H9 (cell line): Measurements from ENCODE around the gene SMC1B. TPM values are rescaled to one million over a fixed set of nuclear protein-coding genes. Genes with fewer than 3 reads are reported as not detected.

Source experiments
- DNase-seq: peaks from one replicate; pipeline ENCODE4 v3.0.0-alpha.2; 2017
- H2AFZ ChIP-seq: one replicate; pipeline ENCODE4 v1.6.1; 2013; ENCODE audit warnings: mild to moderate bottlenecking, low read length, control low read depth, moderate library complexity
- H2AK5ac ChIP-seq: 2 replicates; pipeline ENCODE4 v1.6.1; 2013; ENCODE audit warnings: low read length, control low read depth, mixed read lengths; ENCODE audit not compliant: insufficient read length
- H2BK120ac ChIP-seq: one replicate; pipeline ENCODE4 v1.6.1; 2013; ENCODE audit warnings: low read depth, mild to moderate bottlenecking, low read length, control low read depth, inconsistent platforms; ENCODE audit not compliant: poor library complexity, severe bottlenecking
- H2BK12ac ChIP-seq: 2 replicates; pipeline ENCODE4 v1.6.1; 2013; ENCODE audit warnings: low read length, control low read depth, mixed read lengths, low read depth; ENCODE audit not compliant: insufficient read length
- H2BK15ac ChIP-seq: 2 replicates; pipeline ENCODE4 v1.6.1; 2013; ENCODE audit warnings: low read depth, low read length, control low read depth
- H2BK20ac ChIP-seq: one replicate; pipeline ENCODE4 v1.6.1; 2013; ENCODE audit warnings: low read depth, mild to moderate bottlenecking, low read length, control low read depth, inconsistent platforms; ENCODE audit not compliant: poor library complexity, severe bottlenecking
- H2BK5ac ChIP-seq: 2 replicates; pipeline ENCODE4 v1.6.1; 2013; ENCODE audit warnings: low read length, control low read depth, mixed read lengths; ENCODE audit not compliant: insufficient read length
- H3K14ac ChIP-seq: 2 replicates; pipeline ENCODE4 v1.6.1; 2013; ENCODE audit warnings: low read length, control low read depth; ENCODE audit not compliant: insufficient read depth
- H3K18ac ChIP-seq: 2 replicates; pipeline ENCODE4 v1.6.1; 2013; ENCODE audit warnings: low read depth, mild to moderate bottlenecking, mixed read lengths, low read length, control low read depth; ENCODE audit not compliant: insufficient read length
- H3K23ac ChIP-seq: 2 replicates; pipeline ENCODE4 v1.6.1; 2013; ENCODE audit warnings: low read length, control low read depth, mixed read lengths, low read depth; ENCODE audit not compliant: insufficient read length
- H3K23me2 ChIP-seq: 2 replicates; pipeline ENCODE4 v1.6.1; 2013; ENCODE audit warnings: low read depth, mild to moderate bottlenecking, mixed read lengths, low read length, control low read depth; ENCODE audit not compliant: insufficient read length, poor library complexity, severe bottlenecking
- H3K27ac ChIP-seq: 2 replicates; pipeline ENCODE4 v1.5.1; 2013; ENCODE audit warnings: low read length, control low read depth, mixed read lengths, low read depth; ENCODE audit not compliant: insufficient read length
- H3K27me3 ChIP-seq: 2 replicates; pipeline ENCODE4 v1.6.1; 2013; ENCODE audit warnings: low read length, control low read depth, inconsistent platforms; ENCODE audit not compliant: insufficient read depth
- H3K4ac ChIP-seq: 2 replicates; pipeline ENCODE4 v1.6.1; 2013; ENCODE audit warnings: low read depth, mild to moderate bottlenecking, control low read depth, inconsistent platforms, low read length, moderate library complexity
- H3K4me1 ChIP-seq: 2 replicates; pipeline ENCODE4 v1.6.1; 2013; ENCODE audit warnings: low read length, control low read depth, inconsistent platforms; ENCODE audit not compliant: insufficient read depth
- H3K4me2 ChIP-seq: 2 replicates; pipeline ENCODE4 v1.6.1; 2013; ENCODE audit warnings: low read length, control low read depth, mixed read lengths; ENCODE audit not compliant: insufficient read length, insufficient read depth
- H3K56ac ChIP-seq: 2 replicates; pipeline ENCODE4 v1.6.1; 2013; ENCODE audit warnings: low read depth, mild to moderate bottlenecking, mixed read lengths, low read length, control low read depth; ENCODE audit not compliant: insufficient read length
- H3K79me1 ChIP-seq: 2 replicates; pipeline ENCODE4 v1.6.1; 2013; ENCODE audit warnings: low read depth, mild to moderate bottlenecking, moderate library complexity, low read length, control low read depth, inconsistent platforms; ENCODE audit not compliant: insufficient read depth, poor library complexity, severe bottlenecking
- H3K79me2 ChIP-seq: 2 replicates; pipeline ENCODE4 v1.6.1; 2013; ENCODE audit warnings: low read length, control low read depth, inconsistent platforms; ENCODE audit not compliant: insufficient read depth
- H3K9ac ChIP-seq: 2 replicates; pipeline ENCODE4 v1.6.1; 2013; ENCODE audit warnings: low read length, control low read depth, mixed read lengths; ENCODE audit not compliant: insufficient read length; ENCODE audit errors: extremely low read depth
- H3K9me3 ChIP-seq: one replicate; pipeline ENCODE4 v1.6.1; 2013; ENCODE audit warnings: low read depth, low read length, inconsistent platforms; ENCODE audit not compliant: control insufficient read depth
- H3T11ph ChIP-seq: one replicate; pipeline ENCODE4 v1.6.1; 2013; ENCODE audit warnings: mild to moderate bottlenecking, low read length, control low read depth, inconsistent platforms
- H4K20me1 ChIP-seq: one replicate; pipeline ENCODE4 v1.6.1; 2013; ENCODE audit not compliant: control insufficient read depth, insufficient read length, insufficient read depth
- H4K5ac ChIP-seq: 2 replicates; pipeline ENCODE4 v1.6.1; 2013; ENCODE audit warnings: low read depth, mild to moderate bottlenecking, mixed read lengths, low read length, control low read depth; ENCODE audit not compliant: insufficient read length
- H4K8ac ChIP-seq: replicated peaks from 2 replicates; pipeline ENCODE4 v1.6.1; 2013; ENCODE audit warnings: low read length, control low read depth, mixed read lengths, low read depth; ENCODE audit not compliant: insufficient read length
- H4K91ac ChIP-seq: 2 replicates; pipeline ENCODE4 v1.6.1; 2013; ENCODE audit warnings: low read depth, mild to moderate bottlenecking, moderate library complexity, mixed read lengths, low read length, control low read depth; ENCODE audit not compliant: insufficient read length
- H3K27ac Mint-ChIP-seq, 3 experiments: 2 replicates in 2 of 3; 3 replicates in 1 of 3; pipeline ENCODE4 v1.8.0; 2020 to 2021; ENCODE audit warnings: mixed read lengths in 3 of 3, mild to moderate bottlenecking in 1 of 3, moderate library complexity in 1 of 3
- H3K27me3 Mint-ChIP-seq: 2 replicates; pipeline ENCODE4 v1.8.0; 2021; ENCODE audit warnings: low read depth, mild to moderate bottlenecking, moderate library complexity, mixed read lengths
- H3K36me3 Mint-ChIP-seq, 3 experiments: 2 replicates in 2 of 3; 3 replicates in 1 of 3; pipeline ENCODE4 v1.8.0; 2020 to 2021; ENCODE audit warnings: low read depth in 3 of 3, mixed read lengths in 3 of 3; ENCODE audit not compliant: insufficient read depth in 1 of 3
- H3K4me1 Mint-ChIP-seq, 2 experiments: 2 replicates each; pipeline ENCODE4 v1.8.0; 2020; ENCODE audit warnings: mixed read lengths in 2 of 2
- H3K4me3 Mint-ChIP-seq, 2 experiments: 2 replicates in 1 of 2; 3 replicates in 1 of 2; pipeline ENCODE4 v1.8.0; 2020 to 2021; ENCODE audit warnings: mild to moderate bottlenecking in 2 of 2, mixed read lengths in 2 of 2, moderate library complexity in 1 of 2
- H3K9me3 Mint-ChIP-seq, 2 experiments: 2 replicates in 1 of 2; 3 replicates in 1 of 2; pipeline ENCODE4 v1.8.0; 2020; ENCODE audit warnings: mild to moderate bottlenecking in 2 of 2, mixed read lengths in 2 of 2, moderate library complexity in 1 of 2
- CTCF ChIP-seq: fragments of 200-600 bp; sonication (generic); conservative IDR thresholded peaks from 3 replicates; pipeline ENCODE4 v1.8.0; 2021; ENCODE audit warnings: antibody characterized with exemption, mild to moderate bottlenecking
- WGBS: extraction: QIAGEN DNeasy Blood & Tissue Kit; methylation state at CpG from one replicate; pipeline ENCODE4 v1.1.7; 2013; ENCODE audit warnings: missing lambda C conversion rate, low lambda C conversion rate, mixed read lengths; ENCODE audit not compliant: insufficient read length; ENCODE audit errors: extremely low coverage; 5-methylcytosine and 5-hydroxymethylcytosine counted together
- total RNA-seq: library from RNA; stranded (reverse); gene quantifications from 2 replicates; pipeline ENCODE4 v1.2.1, GENCODE V29; 2021

SMC1B gene
- total RNA-seq, 1 experiment from 2014 or later: not detected

GRCh38 chr22:45454275-45454674 lies 40.9 kb upstream of the SMC1B start:
- H3K9me3 Mint-ChIP-seq: no peaks in the 10 kb centered on the region

More at GRCh38 chr22:45454275-45454674, 40.9 kb upstream of the SMC1B start:
- no peak overlapping the region for H2BK20ac ChIP-seq
- no peak for TF ChIP-seq CTCF
- no peak overlapping the region for H3K27ac Mint-ChIP-seq
- no peak overlapping the region for H4K8ac ChIP-seq
- no peaks in the 10 kb centered on the region for H3K9me3 ChIP-seq
- H3K23me2 ChIP-seq: no peaks in the 10 kb centered on the region
- no peaks in the 10 kb centered on the region for H3K4me1 Mint-ChIP-seq
- no peaks in the 10 kb centered on the region for H3K4me1 ChIP-seq
- H3K18ac ChIP-seq: no peak overlapping the region
- no peak overlapping the region for H4K91ac ChIP-seq
- H2BK120ac ChIP-seq: no peak overlapping the region
- H3K56ac ChIP-seq: no peak overlapping the region
- H2BK15ac ChIP-seq: no peak overlapping the region
- no peak overlapping the region for H2BK5ac ChIP-seq
- H2BK12ac ChIP-seq: no peak overlapping the region
- H3K79me1 ChIP-seq: no peaks in the 10 kb centered on the region
- no peak overlapping the region for H3K4ac ChIP-seq
- H4K20me1 ChIP-seq: no peaks in the 10 kb centered on the region
- no peaks in the 10 kb centered on the region for H3K79me2 ChIP-seq
- no peak overlapping the region for H2AFZ ChIP-seq
- no peak for DNase-seq
- no peak overlapping the region for H3K27ac ChIP-seq
- H4K5ac ChIP-seq: no peak overlapping the region
- H3K27me3 ChIP-seq: no peaks in the 10 kb centered on the region
- H3K23ac ChIP-seq: no peak overlapping the region
- H3T11ph ChIP-seq: no peak overlapping the region
- no peaks in the 10 kb centered on the region for H3K36me3 Mint-ChIP-seq
- WGBS: no CpG with 5 or more reads among the region's 4 CpGs
- H3K4me2 ChIP-seq: no peak overlapping the region
- no peak overlapping the region for H2AK5ac ChIP-seq
- H3K4me3 Mint-ChIP-seq: no peak overlapping the region
- peaks cover 12% of the 10 kb centered on the region for H3K27me3 Mint-ChIP-seq
- no peak overlapping the region for H3K14ac ChIP-seq
- H3K9ac ChIP-seq: no peak overlapping the region
